Ishikawa (cell line): ENCODE data around the gene IGF1R.

Experiments
- CEBPB ChIP-seq: IDR thresholded peaks from 2 replicates; pipeline ENCODE4 v1.6.1; 2012
- CREB1 ChIP-seq: IDR thresholded peaks from 2 replicates; pipeline ENCODE4 v1.6.1; 2012; ENCODE audit warnings: low read depth
- EGR1 ChIP-seq: IDR thresholded peaks from 2 replicates; pipeline ENCODE4 v1.6.1; 2012
- EP300 ChIP-seq: IDR thresholded peaks from 2 replicates; pipeline ENCODE4 v1.6.1; 2012; ENCODE audit warnings: borderline replicate concordance
- FOXM1 ChIP-seq: IDR thresholded peaks from 2 replicates; pipeline ENCODE4 v1.6.1; 2012; ENCODE audit warnings: low read depth, borderline replicate concordance
- NFIC ChIP-seq: IDR thresholded peaks from 2 replicates; pipeline ENCODE4 v1.6.1; 2012
- RAD21 ChIP-seq: IDR thresholded peaks from 2 replicates; pipeline ENCODE4 v1.6.1; 2012; ENCODE audit warnings: low read depth
- TAF1 ChIP-seq: IDR thresholded peaks from 2 replicates; pipeline ENCODE4 v1.6.1; 2012; ENCODE audit warnings: low read depth, mild to moderate bottlenecking
- TCF12 ChIP-seq: IDR thresholded peaks from 2 replicates; pipeline ENCODE4 v1.6.1; 2012; ENCODE audit warnings: low read depth
- TEAD4 ChIP-seq: IDR thresholded peaks from 2 replicates; pipeline ENCODE4 v1.6.1; 2012
- YY1 ChIP-seq: IDR thresholded peaks from 2 replicates; pipeline ENCODE4 v1.6.1; 2012; ENCODE audit warnings: low read depth
- ZBTB7A ChIP-seq: IDR thresholded peaks from 2 replicates; pipeline ENCODE4 v1.6.1; 2012; ENCODE audit warnings: low read depth
- TF ChIP-seq, protein P1 (sequence below): IDR thresholded peaks from 2 replicates; pipeline ENCODE4 v1.6.1; 2012
- TF ChIP-seq, protein P2 (sequence below): IDR thresholded peaks from 2 replicates; pipeline ENCODE4 v1.6.1; 2012; ENCODE audit warnings: low read depth, mild to moderate bottlenecking
- TF ChIP-seq, protein P3 (sequence below): IDR thresholded peaks from 2 replicates; pipeline ENCODE4 v1.6.1; 2012

IGF1R gene

GRCh38 chr15:98800437-98801233 lies 152.3 kb downstream of the IGF1R start:
- no peak for TF ChIP-seq YY1
- no peak; the same call in 1 of the 2 replicates for TF ChIP-seq TCF12
- peak; percentile 86 for TF ChIP-seq CEBPB
- no peak for TF ChIP-seq RAD21
- peak; percentile 32; the same call in 1 of the 2 replicates for TF ChIP-seq NFIC
- peak; percentile 72 for TF ChIP-seq TEAD4
- TF ChIP-seq, protein P1, sequence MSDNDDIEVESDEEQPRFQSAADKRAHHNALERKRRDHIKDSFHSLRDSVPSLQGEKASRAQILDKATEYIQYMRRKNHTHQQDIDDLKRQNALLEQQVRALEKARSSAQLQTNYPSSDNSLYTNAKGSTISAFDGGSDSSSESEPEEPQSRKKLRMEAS = peak; percentile 12; the same call in 1 of the 2 replicates
- peak; percentile 45; the same call in 1 of the 2 replicates for TF ChIP-seq EP300
- no peak for TF ChIP-seq FOXM1

DNA sequence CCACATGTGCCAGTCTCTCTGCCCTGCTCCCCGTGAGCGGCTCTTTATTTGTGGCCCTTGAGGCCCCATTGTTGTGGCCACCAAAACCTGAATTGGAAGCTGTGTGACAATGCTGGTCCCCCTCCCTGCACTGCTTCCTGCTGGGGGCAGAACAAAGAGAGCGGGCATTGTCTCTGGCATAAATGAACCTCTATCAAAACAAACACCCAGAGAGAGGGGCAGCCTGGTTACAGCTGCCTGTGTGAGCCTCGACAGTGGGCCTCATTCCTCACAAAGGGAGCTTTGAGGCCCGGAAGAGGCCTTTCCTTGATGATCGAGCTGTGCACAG lies 152.9 kb downstream of the IGF1R start:
- TF ChIP-seq TEAD4 = no peak
- TF ChIP-seq CEBPB = no peak

- TF ChIP-seq CREB1 = no peak
- no peak for TF ChIP-seq CEBPB
- no peak for TF ChIP-seq ZBTB7A
- TF ChIP-seq TEAD4 = no peak
- TF ChIP-seq, protein P2, sequence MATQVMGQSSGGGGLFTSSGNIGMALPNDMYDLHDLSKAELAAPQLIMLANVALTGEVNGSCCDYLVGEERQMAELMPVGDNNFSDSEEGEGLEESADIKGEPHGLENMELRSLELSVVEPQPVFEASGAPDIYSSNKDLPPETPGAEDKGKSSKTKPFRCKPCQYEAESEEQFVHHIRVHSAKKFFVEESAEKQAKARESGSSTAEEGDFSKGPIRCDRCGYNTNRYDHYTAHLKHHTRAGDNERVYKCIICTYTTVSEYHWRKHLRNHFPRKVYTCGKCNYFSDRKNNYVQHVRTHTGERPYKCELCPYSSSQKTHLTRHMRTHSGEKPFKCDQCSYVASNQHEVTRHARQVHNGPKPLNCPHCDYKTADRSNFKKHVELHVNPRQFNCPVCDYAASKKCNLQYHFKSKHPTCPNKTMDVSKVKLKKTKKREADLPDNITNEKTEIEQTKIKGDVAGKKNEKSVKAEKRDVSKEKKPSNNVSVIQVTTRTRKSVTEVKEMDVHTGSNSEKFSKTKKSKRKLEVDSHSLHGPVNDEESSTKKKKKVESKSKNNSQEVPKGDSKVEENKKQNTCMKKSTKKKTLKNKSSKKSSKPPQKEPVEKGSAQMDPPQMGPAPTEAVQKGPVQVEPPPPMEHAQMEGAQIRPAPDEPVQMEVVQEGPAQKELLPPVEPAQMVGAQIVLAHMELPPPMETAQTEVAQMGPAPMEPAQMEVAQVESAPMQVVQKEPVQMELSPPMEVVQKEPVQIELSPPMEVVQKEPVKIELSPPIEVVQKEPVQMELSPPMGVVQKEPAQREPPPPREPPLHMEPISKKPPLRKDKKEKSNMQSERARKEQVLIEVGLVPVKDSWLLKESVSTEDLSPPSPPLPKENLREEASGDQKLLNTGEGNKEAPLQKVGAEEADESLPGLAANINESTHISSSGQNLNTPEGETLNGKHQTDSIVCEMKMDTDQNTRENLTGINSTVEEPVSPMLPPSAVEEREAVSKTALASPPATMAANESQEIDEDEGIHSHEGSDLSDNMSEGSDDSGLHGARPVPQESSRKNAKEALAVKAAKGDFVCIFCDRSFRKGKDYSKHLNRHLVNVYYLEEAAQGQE = no peak
- TF ChIP-seq EP300 = no peak
- no peak for TF ChIP-seq EGR1
These were observed 153.8 kb downstream of the IGF1R start for GRCh38 chr15:98802187-98802586.

GRCh38 chr15:98803228-98804056 lies 155.1 kb downstream of the IGF1R start:
- TF ChIP-seq TAF1 = no peak
- no peak for TF ChIP-seq CEBPB
- TF ChIP-seq EP300 = no peak
- no peak for TF ChIP-seq NFIC
- TF ChIP-seq, protein P2 = no peak
- TF ChIP-seq TEAD4 = no peak
- no peak for TF ChIP-seq YY1

DNA sequence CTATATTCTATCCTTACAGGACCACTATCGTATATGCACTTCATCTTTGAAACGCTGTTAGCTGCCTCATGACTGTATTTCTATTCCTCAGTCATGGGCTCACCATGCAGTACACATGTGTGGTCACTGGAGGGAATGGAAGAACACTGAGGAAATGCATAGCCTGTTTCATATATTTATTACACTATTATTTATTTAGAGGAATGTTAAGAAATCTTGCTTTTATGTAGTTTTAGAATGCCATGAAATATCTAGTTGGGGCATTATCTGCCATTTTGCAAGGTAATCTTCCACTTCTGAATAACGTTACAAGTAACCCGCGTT lies 155.7 kb downstream of the IGF1R start:
- no peak for TF ChIP-seq EGR1
- TF ChIP-seq RAD21 = no peak
- no peak for TF ChIP-seq NFIC
- TF ChIP-seq TAF1 = no peak
- TF ChIP-seq EP300 = no peak
- TF ChIP-seq, protein P2 = no peak
- no peak for TF ChIP-seq YY1
- TF ChIP-seq CEBPB = no peak
- TF ChIP-seq TCF12 = no peak
- no peak for TF ChIP-seq CREB1
- TF ChIP-seq ZBTB7A = no peak
- TF ChIP-seq, protein P3, sequence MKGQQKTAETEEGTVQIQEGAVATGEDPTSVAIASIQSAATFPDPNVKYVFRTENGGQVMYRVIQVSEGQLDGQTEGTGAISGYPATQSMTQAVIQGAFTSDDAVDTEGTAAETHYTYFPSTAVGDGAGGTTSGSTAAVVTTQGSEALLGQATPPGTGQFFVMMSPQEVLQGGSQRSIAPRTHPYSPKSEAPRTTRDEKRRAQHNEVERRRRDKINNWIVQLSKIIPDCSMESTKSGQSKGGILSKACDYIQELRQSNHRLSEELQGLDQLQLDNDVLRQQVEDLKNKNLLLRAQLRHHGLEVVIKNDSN = no peak
- TF ChIP-seq, protein P1 = no peak
- no peak for TF ChIP-seq FOXM1
- TF ChIP-seq TEAD4 = no peak
